PC-3 (cell line): ENCODE data around the gene TLR7.

Source experiments
- EZH2 ChIP-seq: fragments of 300-600 bp; sonication (generic); IDR thresholded peaks from one replicate; pipeline ENCODE4 v1.6.1; 2017; ENCODE audit warnings: antibody characterized with exemption, mild to moderate bottlenecking, low read length; ENCODE audit not compliant: unreplicated experiment
- TF ChIP-seq, protein P1 (sequence below): fragments of 300-600 bp; sonication (generic); conservative IDR thresholded peaks from 2 replicates; pipeline ENCODE4 v1.5.1; 2017; ENCODE audit warnings: antibody characterized with exemption, low read depth, mild to moderate bottlenecking, low read length

DNA sequence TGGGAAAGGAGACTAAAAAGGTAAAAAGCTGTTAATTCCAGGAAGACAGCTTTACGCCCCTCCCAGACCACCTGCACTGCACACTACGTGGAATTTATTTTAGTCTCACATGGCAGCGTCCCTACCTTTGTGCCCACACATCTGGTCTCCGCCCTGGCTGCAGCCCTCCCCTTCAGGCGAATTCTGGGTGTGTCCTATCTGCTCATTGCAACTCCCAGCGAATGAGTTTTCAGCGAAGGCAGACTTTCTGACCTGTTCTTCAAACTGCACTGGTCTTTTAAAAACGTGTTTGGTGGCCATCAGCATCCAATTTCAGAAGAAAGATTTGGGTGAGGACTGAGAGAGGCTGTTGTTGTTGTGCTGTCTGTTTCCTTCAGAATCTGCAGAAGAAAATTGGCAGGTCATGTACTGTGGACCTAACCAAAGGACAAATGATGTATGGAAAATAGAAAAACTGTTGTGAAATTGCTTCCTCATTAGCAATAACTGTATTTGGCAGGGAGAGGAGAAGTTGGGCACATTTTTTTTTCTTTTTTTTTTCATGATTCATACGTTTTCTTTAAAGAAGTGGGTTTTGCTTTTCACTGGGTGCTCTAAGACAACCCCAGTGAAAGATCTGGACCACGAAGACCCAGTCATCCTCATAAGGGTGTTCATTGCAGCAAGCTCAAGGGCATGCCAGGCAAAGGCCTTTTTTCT, 43.7 kb downstream of the TLR7 start:
- TF ChIP-seq, protein P1, sequence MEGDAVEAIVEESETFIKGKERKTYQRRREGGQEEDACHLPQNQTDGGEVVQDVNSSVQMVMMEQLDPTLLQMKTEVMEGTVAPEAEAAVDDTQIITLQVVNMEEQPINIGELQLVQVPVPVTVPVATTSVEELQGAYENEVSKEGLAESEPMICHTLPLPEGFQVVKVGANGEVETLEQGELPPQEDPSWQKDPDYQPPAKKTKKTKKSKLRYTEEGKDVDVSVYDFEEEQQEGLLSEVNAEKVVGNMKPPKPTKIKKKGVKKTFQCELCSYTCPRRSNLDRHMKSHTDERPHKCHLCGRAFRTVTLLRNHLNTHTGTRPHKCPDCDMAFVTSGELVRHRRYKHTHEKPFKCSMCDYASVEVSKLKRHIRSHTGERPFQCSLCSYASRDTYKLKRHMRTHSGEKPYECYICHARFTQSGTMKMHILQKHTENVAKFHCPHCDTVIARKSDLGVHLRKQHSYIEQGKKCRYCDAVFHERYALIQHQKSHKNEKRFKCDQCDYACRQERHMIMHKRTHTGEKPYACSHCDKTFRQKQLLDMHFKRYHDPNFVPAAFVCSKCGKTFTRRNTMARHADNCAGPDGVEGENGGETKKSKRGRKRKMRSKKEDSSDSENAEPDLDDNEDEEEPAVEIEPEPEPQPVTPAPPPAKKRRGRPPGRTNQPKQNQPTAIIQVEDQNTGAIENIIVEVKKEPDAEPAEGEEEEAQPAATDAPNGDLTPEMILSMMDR: no peak
- TF ChIP-seq EZH2: no peak
